ENCODE measurements around the gene C1RL.
"Not testable (repeated sequence)": the region's sequence is repeated elsewhere in the genome, so short reads cannot be mapped to it uniquely, and the experiment has no call there.

The C1RL gene

GRCh38 chr12:7061596-7061995 lies 47.4 kb downstream of the C1RL start:
- no peak for DNase-seq (ENCODE audit: low read depth)

DNA sequence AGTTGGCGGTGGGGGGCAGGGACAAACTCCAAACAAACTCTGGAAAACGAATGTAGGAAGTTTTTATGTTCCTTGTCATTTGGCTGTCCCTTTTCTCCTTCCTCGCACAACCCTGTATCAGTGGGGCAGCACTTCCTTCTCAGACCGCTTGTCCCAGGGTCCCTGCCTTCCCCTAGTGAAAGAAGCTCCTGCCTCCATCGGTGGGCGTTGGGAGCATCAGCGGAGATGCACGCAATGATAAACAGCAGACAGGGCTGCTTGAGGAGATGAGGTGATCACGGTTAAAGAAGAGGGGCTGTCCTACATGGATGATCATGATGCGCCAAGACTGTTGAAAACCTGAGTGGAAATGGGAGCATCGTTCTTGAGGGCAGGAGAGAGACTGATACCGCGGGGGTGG lies 47.9 kb downstream of the C1RL start:
- DNase-seq (ENCODE audit: low read depth), result no peak

DNA sequence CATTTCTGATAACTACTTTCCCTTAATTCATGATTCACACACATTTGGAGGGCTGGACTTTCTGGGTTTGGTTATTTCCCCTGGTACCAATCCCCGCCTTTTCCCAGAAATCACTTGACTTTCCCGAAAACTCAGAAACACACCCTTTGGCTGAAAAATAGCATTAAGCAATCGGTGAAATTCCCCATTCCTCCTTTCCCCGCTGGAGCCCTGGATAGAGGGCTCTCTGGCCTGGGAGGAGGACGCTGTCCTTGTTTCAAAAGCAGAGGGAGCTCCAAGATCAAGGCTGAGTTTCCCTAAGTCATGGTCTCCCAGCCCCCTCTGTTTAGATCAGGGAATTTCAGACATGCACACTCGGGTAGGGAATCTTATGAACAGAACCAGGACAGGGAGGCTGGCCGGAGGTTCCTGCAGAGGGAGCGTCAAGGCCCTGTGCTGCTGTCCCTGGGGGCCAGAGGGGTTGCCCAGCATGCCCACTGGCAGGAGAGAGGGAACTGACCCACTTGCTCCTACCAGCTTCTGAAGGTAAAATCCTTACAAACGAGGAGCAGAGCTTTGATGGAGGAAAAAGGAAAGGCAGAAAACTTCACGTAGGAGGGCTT lies 48.6 kb downstream of the C1RL start, which contains the start of gene C1S:
TSS of gene C1S (plus strand) at position 366 of the 602 bp plus-strand sequence. CDS start 1,195 bp downstream, outside the sequence.
- no peak for DNase-seq (ENCODE audit: low read depth)

DNA sequence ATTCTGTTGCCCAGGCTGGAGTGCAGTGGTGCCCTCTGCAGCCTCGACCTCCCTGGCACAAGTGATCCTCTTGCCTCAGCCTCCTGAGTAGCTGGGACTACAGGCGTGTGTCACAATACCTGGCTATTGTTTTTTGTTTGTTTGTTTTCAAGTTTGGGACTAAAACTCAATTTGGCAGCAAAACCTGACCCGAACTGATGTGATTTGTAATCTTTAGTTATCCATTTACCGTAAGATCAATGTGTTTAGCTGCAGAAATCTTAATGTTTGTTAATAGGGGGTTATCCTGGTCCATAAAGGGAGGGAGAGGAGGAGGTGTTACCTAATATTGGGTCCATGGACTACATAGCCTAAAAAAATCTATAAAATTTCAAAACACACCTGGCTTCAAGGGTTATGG lies 49.2 kb downstream of the C1RL start:
- DNase-seq (ENCODE audit: low read depth), result no peak

- no peak for DNase-seq (ENCODE audit: low read depth)
Measured at GRCh38 chr12:7058850-7059395, 50.1 kb downstream of the C1RL start.

- no peak for DNase-seq (ENCODE audit: low read depth)
Measured at GRCh38 chr12:7058163-7058845, 50.7 kb downstream of the C1RL start.

GRCh38 chr12:7055736-7056135 lies 53.3 kb downstream of the C1RL start:
- not testable (repeated sequence) for DNase-seq (ENCODE audit: low read depth)

DNA sequence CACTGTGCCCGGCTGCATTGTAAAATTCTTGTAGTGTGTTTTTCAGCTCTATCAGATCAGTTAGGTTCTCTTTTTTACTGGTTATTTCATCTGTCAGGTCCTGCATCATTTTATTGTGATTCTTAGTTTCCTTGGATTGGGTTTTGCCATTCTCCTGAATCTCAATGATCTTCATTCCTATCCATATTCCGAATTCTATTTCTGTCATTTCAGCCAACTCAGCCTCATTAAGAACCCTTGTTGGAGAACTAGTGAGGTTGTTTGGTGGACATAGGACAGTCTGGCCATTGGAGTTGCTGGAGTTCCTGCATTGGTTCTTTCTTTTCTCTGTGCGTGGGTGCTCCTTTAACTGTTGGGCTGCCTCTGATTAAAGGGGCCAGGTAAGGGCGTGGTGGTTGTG lies 54.1 kb downstream of the C1RL start:
- no peak for DNase-seq (ENCODE audit: low read depth)

DNA sequence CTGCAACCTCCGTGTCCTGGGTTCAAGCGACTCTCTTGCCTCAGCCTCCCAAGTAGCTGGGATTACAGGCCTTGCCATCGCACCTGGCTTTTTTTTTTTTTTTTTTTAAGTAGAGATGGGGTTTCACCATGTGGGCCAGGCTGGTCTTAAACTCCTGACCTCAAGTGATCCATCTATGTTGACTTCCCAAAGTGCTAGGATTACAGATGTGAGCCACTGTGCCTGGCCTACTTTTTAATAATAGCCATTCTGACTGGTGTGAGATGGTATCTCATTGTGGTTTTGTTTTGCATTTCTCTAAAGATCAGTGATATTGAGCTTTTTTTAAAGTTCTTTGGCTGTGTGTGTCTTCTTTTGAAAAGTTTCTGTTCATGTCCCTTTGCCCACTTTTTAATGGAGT lies 59.0 kb downstream of the C1RL start:
- not testable (repeated sequence) for DNase-seq (ENCODE audit: low read depth)

DNA sequence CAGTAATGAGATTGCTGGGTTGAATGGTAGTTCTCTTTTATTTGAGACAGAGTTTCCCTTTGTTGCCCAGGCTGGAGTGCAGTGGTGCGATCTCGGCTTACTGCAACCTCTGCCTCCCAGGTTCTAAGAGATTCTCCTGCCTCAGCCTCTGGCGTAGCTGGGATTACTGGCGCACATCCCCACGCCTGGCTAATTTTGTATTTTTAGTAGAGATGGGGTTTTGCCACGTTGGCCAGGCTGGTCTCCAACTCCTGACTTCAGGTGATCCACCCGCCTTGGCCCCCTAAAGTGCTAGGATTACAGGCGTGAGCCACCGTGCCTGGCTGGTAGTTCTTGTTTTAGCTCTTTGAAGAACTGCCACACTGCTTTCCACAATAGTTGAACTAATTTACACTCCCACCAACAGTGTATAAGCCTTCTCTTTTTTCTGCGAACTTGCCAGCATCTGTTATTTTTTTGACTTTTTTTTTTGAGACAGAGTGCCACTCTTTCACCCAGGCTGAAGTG lies 59.5 kb downstream of the C1RL start:
- DNase-seq (ENCODE audit: low read depth), result not testable (repeated sequence)

GRCh38 chr12:7047306-7047705 lies 61.7 kb downstream of the C1RL start:
- no peak for DNase-seq (ENCODE audit: low read depth)

GRCh38 chr12:7046383-7047105 lies 62.5 kb downstream of the C1RL start:
- DNase-seq (ENCODE audit: low read depth), result no peak

DNA sequence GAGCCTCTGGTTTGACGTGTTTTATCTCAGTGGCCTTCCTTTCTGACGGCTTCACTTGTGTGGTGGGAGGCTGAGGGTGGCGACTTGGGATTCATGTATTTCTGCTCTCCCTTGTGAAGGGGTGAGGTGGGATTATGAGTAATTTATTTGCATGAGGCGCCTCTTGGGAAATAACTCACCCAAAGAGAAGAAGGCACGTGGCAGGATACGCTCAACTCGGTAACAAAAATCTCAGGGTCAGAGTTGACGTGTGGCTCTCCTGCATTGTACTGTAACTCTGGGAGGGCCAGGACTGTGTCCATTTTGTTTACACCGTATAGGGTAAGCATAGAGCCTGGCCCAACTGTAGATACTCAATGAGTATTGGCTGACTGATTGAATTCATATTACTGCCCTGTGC lies 63.1 kb downstream of the C1RL start:
- DNase-seq (ENCODE audit: low read depth), result no peak
